OCI-M2 (cell line): ENCODE measurements around the gene MAPRE3.

Experiments used
- DNase-seq: peaks from one replicate; lab custom pipeline; 2025; ENCODE audit not compliant: unreplicated experiment; lab: John Stamatoyannopoulos, UW

Gene MAPRE3

DNA sequence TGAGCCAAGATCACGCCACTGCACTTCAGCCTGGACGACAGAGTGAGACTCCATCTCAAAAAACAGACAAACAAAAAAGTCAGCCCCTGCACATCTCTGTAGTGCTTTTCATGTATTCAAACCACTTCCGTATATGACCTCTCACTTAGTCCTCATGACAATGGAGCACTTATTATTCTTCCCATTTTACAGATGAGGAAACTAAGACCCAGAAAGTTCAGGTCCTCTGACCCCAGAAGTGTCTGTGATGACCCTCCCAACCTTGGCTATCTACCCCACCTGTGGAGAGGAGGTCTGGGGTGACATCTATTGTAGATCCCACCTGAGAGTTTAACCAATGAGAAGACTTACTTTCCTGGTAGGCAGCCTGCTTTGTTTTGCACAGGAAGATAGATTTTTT is 21.6 kb upstream of the MAPRE3 start:
- DNase-seq = no peak

DNA sequence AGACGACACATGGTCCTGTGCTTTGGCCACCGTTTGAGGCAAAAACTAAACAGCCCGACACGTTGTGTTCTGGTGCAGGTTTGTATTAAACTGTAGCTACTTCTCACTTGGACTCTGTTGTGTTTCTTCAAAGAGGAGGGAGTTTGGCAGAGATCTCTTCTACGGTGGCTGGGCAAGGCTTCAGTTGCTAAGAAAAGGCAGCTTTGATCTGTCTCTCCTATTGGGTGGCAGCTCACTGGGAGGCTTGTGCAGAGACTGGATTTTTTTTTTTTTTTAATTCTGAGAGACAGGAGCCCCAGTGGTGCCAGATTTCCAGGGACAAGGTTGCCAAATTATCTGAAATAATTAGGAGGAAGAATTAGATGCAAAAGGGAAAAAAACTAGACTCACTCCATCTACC is 20.2 kb upstream of the MAPRE3 start:
- DNase-seq = no peak

DNA sequence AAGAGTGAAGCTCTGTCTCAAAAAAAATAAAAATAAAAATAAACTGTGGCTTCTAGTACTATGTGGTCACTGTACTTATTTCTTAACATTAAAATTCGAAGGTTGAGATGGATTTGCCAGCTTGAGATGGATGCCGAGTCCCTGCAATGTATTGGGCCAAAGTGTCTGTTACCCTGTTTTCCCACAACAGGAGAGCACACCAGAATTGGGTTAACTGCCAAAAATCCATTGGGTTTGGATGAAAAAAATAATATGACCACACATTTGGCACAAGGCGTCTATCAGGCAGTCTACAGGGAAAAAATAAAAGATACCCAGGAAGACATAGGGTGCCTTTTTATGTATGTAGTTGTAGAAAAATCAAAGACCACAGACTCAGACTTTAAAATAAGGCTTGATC is 19.2 kb upstream of the MAPRE3 start:
- no peak for DNase-seq

DNA sequence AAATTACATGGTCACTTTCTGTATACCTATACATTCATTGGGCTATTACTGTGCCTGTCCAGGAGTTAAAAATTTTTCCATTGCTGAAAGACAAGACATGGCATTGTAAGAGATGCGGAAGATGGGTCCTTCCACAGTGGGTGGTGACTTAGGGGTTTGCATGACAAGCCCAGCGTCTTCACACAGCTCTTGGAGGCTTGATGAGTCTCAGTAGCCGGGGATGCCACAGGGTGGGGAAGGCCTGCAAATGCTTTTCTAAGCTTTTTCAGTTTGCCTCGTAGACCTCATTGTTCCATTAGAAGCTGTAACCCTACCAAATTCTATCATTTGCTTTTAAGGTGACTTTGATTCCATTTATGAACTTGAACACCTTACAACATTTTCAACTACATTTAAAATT is 18.1 kb upstream of the MAPRE3 start:
- no peak for DNase-seq

DNA sequence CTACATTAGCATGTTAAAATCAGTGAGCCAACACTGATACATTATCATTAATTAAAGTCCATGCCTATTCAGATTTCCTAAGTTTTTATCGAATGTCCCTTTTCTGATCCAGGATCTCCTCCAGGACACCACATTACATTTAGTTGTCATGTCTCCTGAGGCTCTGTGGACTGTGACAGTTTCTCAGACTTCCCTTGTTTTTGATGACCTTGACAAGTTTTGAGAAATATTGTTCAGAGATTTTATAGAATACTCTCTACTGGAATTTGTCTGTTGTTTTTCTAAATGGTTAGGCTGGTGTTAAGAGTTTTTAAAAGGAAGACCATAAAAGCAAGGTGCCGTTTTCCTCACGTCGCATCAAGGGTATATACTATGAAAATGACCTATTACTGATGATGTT is 16.3 kb upstream of the MAPRE3 start:
- DNase-seq = no peak

DNA sequence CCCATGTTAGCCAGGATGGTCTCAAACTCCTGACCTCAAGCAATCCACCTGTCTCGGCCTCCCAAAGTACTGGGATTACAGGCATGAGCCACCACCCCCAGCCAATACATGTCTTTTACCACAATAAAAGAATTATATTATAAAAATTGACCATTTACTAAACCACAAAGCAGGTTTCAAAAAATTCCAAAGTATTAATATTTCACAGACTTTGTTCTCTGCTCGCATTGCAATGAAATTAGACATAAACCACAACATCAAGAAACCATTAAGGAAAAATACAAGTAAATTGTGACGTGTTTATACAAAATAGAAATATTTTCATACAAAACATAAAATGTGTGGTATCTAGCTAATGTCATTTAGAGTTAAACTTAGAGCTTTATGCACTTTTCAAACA is 13.4 kb upstream of the MAPRE3 start:
- DNase-seq = no peak

DNA sequence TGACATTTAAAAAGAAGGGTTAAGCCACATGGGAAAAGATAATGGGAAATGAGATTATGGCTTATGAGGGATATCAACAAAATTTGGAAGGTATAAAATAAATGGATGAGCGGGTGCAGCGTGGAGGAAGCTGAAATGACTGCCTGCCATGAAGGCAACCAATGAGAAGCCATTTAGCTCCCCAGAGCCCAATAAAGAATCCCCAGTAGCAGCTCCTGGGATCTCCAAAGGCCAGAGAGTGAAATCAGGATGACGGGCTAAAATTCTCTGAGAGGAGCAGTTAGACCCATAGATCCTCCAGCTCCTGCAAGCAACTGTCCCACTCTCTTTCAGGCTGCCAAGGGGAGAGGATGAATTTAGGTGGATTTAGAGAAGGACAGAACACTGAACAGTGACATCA is 12.9 kb upstream of the MAPRE3 start:
- no peak for DNase-seq

DNA sequence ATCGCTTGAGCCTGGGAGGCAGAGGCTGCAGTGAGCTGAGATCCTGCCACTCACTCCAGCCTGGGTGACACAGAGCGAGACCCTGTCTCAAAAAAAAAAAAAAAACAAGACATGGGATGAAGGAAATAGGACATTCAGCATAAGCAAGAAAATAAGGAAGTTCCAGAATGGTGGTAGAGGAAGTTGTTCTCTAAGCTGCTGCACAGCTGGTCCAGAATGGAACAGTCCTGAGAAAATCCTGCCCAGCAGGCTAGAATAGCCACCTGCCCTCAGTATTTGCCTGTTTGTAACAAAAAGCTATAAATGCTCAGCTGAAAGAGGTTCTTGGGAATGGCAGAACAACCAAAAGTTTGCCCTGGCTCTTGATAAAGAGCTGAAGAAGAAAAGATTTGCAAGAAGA is 11.1 kb upstream of the MAPRE3 start:
- no peak for DNase-seq

DNA sequence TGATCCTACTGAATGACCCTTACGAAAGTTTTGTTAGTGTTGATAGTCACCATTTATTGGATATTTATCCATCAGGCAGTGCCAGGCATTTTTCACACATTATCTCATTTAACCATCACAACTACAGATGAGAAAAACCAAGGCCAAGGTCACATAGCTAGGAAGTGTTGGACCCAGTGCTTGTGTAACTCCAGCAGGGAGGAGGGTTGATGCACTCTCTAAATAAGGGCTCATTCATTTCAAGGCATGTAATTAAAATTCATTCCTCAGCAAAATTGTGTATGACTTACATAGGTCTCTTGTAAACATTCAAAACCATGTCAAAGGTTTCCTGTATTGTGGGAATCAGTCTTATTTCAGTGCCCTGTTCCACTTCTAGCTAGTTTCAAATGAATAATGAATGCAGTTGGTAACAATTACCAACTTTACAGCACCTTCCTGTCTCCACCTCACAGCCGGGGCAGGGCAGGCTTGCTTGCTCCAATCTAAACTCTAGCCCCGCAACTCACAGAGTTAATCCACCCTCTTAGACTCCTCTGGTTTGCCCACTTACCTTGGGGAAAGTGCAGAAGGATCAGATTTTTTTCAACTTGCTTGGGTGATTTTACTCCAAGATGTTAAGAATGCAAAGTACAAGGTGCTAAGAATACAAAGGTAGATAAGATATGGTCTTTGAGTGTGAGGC is 5.8 kb upstream of the MAPRE3 start:
- no peak for DNase-seq

DNA sequence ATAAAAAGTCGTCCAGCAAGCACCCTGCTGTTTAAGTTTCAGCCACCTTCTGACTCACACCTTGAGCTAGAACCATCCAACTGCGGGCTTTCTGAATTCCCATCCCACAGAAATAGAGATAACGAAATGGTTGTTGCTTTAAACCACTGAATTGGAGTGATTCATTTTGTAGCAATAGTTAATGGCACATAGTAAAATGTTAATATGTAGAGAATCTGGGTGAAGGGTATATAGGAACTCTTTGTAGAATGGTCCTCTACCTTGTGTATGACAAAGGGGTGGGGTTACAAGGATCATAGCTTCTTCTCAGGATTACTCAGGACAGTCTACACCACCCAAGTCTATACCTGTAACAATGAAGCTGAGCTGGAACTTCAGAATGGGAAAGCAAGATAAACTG is 2.4 kb upstream of the MAPRE3 start:
- DNase-seq = no peak

DNA sequence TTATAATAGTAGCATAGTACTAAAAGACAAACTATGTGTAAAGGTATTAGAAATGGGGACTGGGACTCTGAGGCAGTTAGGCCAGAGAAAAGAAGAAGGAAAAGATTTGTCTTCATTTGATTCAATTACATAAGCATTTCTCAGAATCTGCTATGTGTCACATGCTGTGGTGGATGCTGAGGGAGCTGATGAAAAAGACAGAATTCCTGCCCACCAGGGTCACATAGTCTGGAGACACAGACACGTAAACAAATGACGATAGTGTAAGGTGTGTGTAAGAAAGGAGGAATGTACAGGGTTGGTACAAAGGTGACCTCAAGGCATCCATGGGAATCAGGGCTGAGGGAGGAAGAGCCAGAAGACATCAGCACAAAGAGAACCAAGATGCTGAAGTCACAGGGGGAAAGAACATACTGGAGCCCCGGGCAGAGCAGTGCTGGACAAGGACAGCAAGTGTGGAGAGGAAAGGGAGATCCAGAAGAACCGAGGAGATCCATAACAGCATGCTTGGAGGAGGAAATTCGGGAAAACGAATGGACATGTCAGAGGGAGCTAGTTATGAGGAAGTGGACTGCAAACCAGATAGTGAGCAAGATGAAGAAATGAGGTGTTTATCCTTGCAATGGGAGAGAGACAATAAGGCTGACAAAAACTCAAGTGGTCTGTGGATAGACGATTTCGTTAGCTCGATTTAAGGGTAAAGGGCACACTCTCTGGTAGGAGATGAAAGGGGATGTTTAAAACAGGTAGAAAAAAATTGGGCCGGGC is 1.2 kb upstream of the MAPRE3 start:
- DNase-seq = no peak

DNA sequence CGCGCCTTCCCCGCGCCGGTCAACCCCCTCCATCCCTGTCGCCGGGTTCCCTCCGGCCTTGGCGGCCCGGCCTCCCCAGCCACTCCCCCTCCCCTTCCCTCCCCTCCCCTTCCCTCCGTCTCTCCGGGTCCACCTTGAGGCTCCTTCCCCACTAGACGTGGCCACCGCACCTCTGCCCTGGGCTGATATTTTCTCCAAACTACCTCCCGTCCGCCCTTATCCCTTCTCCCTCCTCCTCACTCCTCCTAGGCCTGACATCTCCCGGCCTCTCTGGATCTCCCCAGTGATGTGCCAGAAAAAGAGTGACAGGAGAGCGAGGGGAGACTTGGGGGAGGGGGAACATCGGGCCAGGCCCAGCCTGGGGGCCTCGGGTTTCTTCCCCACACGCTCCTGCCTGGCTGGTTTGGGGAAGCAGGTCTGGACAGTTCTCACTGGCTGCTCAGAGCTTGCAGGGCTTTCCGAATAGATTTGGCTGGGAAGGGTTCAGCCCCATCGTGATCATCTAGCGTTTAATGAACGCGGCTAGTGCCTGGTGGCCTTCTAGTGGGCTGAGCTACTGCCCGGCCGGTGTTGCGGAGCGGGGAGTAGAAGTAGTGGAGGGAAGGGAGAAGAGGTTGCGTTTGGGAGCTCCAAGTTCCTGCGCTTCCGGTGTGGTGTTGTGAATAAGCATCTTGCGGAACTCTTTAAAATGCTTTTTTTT is 641 bp downstream of the MAPRE3 start:
- no peak for DNase-seq

DNA sequence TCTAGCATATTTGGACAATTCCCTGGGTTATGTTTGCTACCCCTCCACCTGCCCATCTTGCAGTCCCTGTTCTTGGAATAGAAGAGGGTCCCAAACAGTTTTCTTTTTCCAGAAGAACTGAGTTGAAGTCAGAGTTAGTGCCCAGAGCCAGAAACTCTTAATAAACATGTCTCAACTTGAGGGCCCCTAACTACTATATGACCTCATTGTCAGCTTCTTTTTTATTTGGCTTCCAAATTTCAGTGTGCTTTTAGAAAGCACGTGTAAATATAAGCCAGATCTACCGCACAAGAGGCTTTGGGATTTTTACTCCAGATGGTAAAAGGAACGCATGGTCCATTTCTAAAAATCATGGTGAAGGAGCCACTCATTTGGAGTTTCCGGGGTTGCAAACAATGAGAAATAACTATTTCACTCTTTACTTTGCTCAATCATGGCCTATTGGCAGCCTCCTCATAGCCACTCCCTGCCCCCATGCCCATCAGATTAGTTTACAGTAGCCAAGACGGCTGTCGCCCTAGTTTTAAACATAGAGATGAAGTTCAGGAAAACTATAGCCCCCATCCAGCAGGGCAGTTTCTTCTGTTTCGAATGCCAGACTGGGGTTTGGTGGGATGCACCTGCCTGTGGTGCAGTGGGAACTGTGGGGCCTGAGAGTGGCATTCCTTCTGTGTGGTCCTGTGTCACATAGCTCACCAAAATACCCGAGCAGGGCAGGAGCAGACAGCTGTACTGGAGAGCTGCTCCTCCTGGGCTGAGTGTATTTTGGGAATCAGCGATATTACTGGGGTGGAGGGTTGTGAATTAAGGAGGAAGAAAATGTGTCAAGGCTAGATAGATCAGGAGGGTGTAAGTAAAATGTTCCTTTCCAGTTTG is 1.7 kb downstream of the MAPRE3 start:
- DNase-seq = no peak

DNA sequence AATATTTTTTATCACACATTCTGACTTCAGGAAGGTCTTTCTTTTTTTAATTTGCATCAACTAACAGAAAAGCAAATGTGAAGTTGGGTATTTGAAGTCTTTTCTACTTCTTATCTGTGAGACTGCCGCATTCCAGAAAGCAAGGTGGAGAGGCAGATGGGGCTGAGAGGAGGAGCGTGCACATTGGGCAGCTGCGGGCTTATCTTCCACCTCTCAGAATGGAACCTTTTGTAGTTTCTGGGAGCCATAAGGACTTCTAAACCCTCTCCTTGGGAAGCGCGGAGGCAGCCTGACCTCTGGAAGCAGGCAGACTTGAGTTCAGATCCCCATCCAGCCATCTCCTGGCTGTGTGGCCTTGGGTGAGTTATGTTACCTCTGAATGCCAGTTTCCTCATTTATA is 3.9 kb downstream of the MAPRE3 start:
- DNase-seq = no peak

DNA sequence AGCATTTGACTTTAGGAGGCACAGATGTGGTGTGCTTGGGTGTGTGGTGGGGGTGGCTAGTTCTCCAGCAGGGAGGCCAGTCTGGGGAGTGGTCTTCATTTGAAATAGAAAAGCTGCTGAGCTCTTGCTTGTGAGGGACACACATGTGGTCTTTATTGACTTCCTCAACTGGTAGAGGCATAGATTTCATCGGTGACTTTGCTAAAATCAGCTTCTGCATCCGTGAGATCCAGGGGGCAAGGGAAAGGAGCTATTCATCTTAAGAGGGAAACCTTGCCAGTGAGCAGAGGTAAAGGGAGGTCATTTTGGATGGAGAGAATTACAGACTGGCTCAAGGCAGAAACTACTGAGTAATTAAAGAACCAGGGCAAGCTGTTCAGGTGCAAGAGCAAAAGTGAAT is 4.7 kb downstream of the MAPRE3 start:
- no peak for DNase-seq

DNA sequence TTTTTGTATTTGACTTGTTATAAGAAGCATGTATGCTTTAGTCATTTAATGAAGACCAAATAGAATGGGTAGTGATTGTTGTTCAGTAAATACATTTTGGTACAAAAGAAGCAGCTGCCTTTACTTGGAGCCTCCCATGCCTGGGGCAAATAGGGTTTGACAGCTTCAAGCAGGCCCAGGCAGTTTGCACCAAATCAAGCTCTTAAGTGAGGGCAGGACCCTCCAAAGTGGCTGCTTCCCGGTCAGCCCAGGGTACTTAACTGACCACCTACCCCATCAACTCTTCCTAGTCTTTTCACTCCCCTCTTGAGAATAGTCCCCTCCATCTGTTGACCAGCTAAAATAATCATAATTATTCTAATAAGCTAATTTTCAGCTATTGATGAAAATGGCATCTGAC is 5.2 kb downstream of the MAPRE3 start:
- no peak for DNase-seq

DNA sequence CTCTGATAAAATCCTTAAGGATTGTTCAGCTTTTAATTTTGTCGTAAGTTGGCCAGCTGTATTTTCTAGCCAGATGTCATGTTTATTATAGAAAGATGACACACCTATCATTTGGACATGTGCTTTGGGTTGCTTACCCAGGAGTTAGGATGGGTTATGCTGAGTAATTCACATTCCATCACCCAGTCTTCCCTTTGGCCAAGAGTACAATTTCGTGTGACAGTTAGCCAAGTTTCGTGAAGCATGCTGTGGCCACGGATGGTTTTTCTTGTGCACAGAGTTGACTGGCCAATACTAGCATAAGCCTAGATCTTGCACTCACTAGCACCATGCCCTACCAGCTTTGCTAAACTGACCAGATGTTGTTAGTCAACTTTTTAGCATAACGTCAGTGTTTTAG is 5.8 kb downstream of the MAPRE3 start:
- DNase-seq = no peak

DNA sequence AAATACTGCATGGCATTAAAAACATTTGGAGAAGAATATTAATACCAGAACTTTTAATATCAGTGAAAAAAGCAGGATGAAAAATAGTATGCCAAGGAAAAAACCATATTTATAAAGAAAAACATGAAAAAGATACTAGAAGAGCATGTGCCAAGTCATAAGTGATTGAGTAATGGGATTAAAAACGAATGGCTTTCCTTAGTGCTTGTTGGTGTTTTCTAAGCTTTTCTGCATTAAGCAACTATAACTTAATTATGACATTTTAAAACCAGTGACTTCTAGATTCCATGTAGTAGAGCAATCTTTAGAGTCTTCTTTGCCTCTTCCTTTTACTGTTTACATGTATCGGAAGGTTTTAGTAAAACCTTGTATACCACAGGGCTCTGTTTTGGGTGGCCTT is 6.6 kb downstream of the MAPRE3 start:
- no peak for DNase-seq

DNA sequence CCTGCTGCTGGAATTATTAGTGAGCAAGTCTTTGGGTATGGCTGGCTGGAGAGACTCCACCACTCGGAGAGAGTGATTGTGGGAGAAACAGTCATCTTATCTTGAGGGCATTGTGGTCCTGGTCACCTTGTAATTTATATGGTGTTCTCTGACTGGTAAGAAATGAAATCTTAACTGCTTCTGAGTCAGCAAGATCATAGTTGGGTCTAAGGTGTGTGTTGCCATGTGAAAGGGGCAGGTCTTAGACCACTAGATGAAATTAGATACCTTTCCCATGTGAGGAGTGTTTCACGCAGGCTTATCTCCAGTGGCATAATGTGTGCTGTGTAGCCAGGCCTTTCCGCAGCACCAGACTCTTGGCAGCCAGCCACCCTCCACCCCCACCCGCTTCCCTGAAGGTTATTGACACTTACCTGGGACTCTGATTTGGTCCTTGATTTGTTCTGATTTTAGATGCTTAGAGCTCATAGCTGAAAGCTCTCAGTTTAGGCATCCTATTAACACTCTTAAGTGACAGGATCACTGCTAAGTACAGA is 7.7 kb downstream of the MAPRE3 start:
- no peak for DNase-seq

DNA sequence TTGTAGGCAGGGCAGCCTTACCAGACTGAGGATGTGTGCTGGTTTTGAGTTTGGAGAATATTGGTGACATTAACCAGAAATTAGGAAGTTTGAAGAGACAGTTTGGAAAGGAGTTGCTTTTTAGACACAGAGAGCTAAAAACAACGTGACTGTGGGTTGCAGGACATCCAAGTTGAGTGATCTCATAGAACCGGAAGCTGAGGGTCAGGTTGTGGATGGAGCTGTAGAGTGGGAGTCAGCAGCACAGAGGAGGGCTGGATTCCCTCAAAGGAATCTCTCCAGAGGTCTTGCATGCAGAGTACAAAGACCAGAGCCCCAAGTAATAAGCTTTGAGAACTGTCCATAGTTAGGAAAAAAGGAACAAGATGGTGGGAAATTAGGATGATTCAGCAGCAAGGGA is 9.3 kb downstream of the MAPRE3 start:
- no peak for DNase-seq

DNA sequence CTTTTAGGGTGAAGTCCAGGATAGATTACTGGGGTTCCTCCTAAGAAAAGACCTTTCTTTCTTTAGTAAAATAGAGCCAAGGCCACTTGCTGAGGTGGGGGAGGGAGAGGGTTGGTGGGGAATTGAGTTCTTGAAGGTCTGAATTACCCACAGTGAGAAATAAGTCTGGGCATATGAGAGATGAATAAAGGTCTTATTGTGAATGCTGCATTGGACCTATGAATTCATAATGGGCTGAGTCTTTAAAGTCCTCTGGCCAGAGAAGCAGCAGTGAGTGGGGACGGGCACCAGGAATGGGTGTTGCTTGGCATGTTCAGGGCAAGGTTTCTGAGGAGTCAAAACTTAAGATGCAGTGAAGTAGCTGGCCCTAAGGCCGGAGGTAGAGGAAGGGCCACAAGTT is 10.5 kb downstream of the MAPRE3 start:
- DNase-seq = no peak
